ENCODE data around the gene CDH23. TPM values are rescaled to one million over a fixed set of nuclear protein-coding genes. Genes with fewer than 3 reads are reported as not detected.

CDH23 gene
- total and polyA plus RNA-seq, 10 of the 15 experiments (the other 5 are each of a cell fraction or from before 2014, with no cell fraction given): 0.09 to 0.40 (median 0.15) TPM; not detected in 1

- no peak overlapping the region for H3K4me2 ChIP-seq (ENCODE audit: control insufficient read depth, insufficient read depth)
- no peaks in the 10 kb centered on the region; the same call in 1 of the 3 replicates for H3K9me3 ChIP-seq (replicated peaks; ENCODE audit: control insufficient read depth, insufficient read depth, low read length)
- POLR2A ChIA-PET: no interaction called here
- no TSS peak for BruUV-seq (replicated peaks)
- SMC1A ChIA-PET (ENCODE audit: uncharacterized antibody, unreplicated experiment): interaction anchor here (6.3 kb wide), 1 partner anchor 81 kb away, joined by 29 read pairs; no protein-coding TSS in a partner anchor
- DNase-seq (ENCODE audit: low read depth, low spot score) (no peak), ATAC-seq (no peak), FAIRE-seq (no peak)
- in situ Hi-C loops (cut with MboI) (no loop called here), intact Hi-C loops (cut with micrococcal nuclease; ENCODE audit: unreplicated experiment) (loop anchor here (5.0 to 10.0 kb wide), 3 partner anchors 174 to 218 kb away; partner anchors contain the start of gene SLC29A3)
- H3K9ac ChIP-seq (ENCODE audit: control insufficient read depth, insufficient read depth, low read length): no peak overlapping the region
- RAD21 ChIA-PET (ENCODE audit: unreplicated experiment): no interaction called here
- H4K20me1 ChIP-seq (ENCODE audit: control insufficient read depth, insufficient read depth): no peaks in the 10 kb centered on the region
- WGBS (ENCODE audit: insufficient coverage, insufficient replicate concordance, low lambda C conversion rate, missing lambda C conversion rate): 32% methylated on average over 2 of the region's 2 CpGs
- peaks cover 0 to 2% of the 10 kb centered on the region in 2 experiments; a peak in 1 of 4 replicates for H3K27me3 ChIP-seq (replicated peaks in 1 of 2; ENCODE audit: control insufficient read depth in 2 of 2, insufficient read depth in 2 of 2, low read length in 1 of 2)
- CTCF ChIA-PET: interaction anchor here (0.6 to 8.6 kb wide), 3 partner anchors 81 to 219 kb away, joined by 3 to 66 read pairs (median 5); no protein-coding TSS in a partner anchor
- H3K36me3 ChIP-seq (ENCODE audit: control insufficient read depth in 2 of 2, insufficient read depth in 2 of 2, low read length in 1 of 2): no peaks in the 10 kb centered on the region
- no peaks in the 10 kb centered on the region for H3K4me1 ChIP-seq (ENCODE audit: control insufficient read depth, insufficient read depth, low read length)
- H3K27ac ChIP-seq (ENCODE audit: control insufficient read depth, insufficient read depth): no peak overlapping the region
- no peak overlapping the region for H2AFZ ChIP-seq (ENCODE audit: control insufficient read depth, low read depth, low read length)
- no peaks in the 10 kb centered on the region for H3K79me2 ChIP-seq (ENCODE audit: control insufficient read depth, insufficient read depth, low read length)
- H3K4me3 ChIP-seq: no peak overlapping the region
- TF ChIP-seq CEBPB (IDR thresholded peaks at IDR 0.05; ENCODE audit: borderline replicate concordance in 1 of 2, low read depth in 2 of 2, low read length in 2 of 2) (no peak), MEF2A (IDR thresholded peaks at IDR 0.05; ENCODE audit: insufficient read depth, low read depth, low read length) (no peak), BCL11A (IDR thresholded peaks at IDR 0.05; ENCODE audit: low read depth, low read length) (no peak), SRF (IDR thresholded peaks at IDR 0.05; ENCODE audit: low read depth in 2 of 2, low read length in 2 of 2) (no peak), SMAD5 (IDR thresholded peaks at IDR 0.05; ENCODE audit: low read depth) (no peak), TBL1XR1 (IDR thresholded peaks at IDR 0.05; ENCODE audit: low read depth, low read length) (no peak), ZNF592 (IDR thresholded peaks at IDR 0.05) (no peak), PAX8 (IDR thresholded peaks at IDR 0.05) (no peak), NKRF (conservative IDR thresholded peaks at IDR 0.05) (no peak), BHLHE40 (IDR thresholded peaks at IDR 0.05; ENCODE audit: borderline replicate concordance in 1 of 2, low read depth in 2 of 2, low read length in 1 of 2) (no peak), IKZF1 (conservative IDR thresholded peaks at IDR 0.05) (no peak), HDAC6 (IDR thresholded peaks at IDR 0.05; ENCODE audit: unreplicated experiment) (no peak), YBX1 (IDR thresholded peaks at IDR 0.05) (no peak), USF2 (IDR thresholded peaks at IDR 0.05; ENCODE audit: borderline replicate concordance, low read depth, low read length) (no peak)
These were observed 92.4 kb downstream of the CDH23 start for GRCh38 chr10:71489077-71489476.

Data from GM12878 (cell line).